WTC11 (cell line): ENCODE measurements around the gene BACH2. TPM values are rescaled to one million over a fixed set of nuclear protein-coding genes. Genes with fewer than 3 reads are reported as not detected.

Source experiments
- ATAC-seq: fragments of 200-7000 bp; cut with Tn5 transposase; 2 replicates; pipeline ENCODE4 v1.10.0; 2021; ENCODE audit warnings: mild to moderate bottlenecking, moderate library complexity
- CTCF ChIA-PET: fragments of 300-600 bp; sonication (Branson Sonifier 250); formaldehyde crosslinking; loops from one replicate; lab custom pipeline; 2021; ENCODE audit warnings: antibody characterized with exemption; lab: Charles Lee
- POLR2A ChIA-PET: fragments of 350-600 bp; sonication (Branson Sonifier 250); formaldehyde crosslinking; loops from one replicate; lab custom pipeline; 2021; ENCODE audit warnings: antibody characterized with exemption; lab: Charles Lee
- DNase-seq: peaks from one replicate; pipeline ENCODE4 v3.0.0; 2021; ENCODE audit warnings: low spot score
- H3K27ac Mint-ChIP-seq: 2 replicates; pipeline ENCODE4 v1.8.0; 2021; ENCODE audit warnings: mixed read lengths
- H3K27me3 Mint-ChIP-seq: 2 replicates; pipeline ENCODE4 v1.8.0; 2021; ENCODE audit warnings: low read depth, mild to moderate bottlenecking, moderate library complexity, mixed read lengths
- H3K36me3 Mint-ChIP-seq: 2 replicates; pipeline ENCODE4 v1.8.0; 2021; ENCODE audit warnings: mixed read lengths
- H3K4me1 Mint-ChIP-seq: 2 replicates; pipeline ENCODE4 v1.8.0; 2022; ENCODE audit warnings: mixed read lengths
- H3K4me3 Mint-ChIP-seq: 2 replicates; pipeline ENCODE4 v1.8.0; 2021; ENCODE audit warnings: mild to moderate bottlenecking, moderate library complexity, mixed read lengths
- H3K9me3 Mint-ChIP-seq: 2 replicates; pipeline ENCODE4 v1.8.0; 2021; ENCODE audit warnings: mixed read lengths
- ATF1 ChIP-seq: sonication (generic); formaldehyde crosslinking; IDR thresholded peaks from 2 replicates; pipeline ENCODE4 v1.8.1; 2023; ENCODE audit warnings: mild to moderate bottlenecking, moderate library complexity, missing genetic modification reagents
- EMX1 ChIP-seq: fragments of 250-450 bp; sonication (Bioruptor Pico); IDR thresholded peaks from 2 replicates; pipeline ENCODE4 v1.8.0; 2021; ENCODE audit warnings: mild to moderate bottlenecking
- ERG ChIP-seq: fragments of 250-450 bp; sonication (Bioruptor Pico); IDR thresholded peaks from 2 replicates; pipeline ENCODE4 v1.8.0; 2021; ENCODE audit warnings: mild to moderate bottlenecking
- FOXP1 ChIP-seq: sonication (generic); formaldehyde crosslinking; IDR thresholded peaks from 2 replicates; pipeline ENCODE4 v1.8.0; 2022; ENCODE audit warnings: missing genetic modification reagents, mild to moderate bottlenecking, moderate library complexity, borderline replicate concordance
- FOXP4 ChIP-seq: sonication (generic); formaldehyde crosslinking; IDR thresholded peaks from 2 replicates; pipeline ENCODE4 v1.8.0; 2022; ENCODE audit warnings: mild to moderate bottlenecking, missing genetic modification reagents
- GABPB1 ChIP-seq: sonication (generic); formaldehyde crosslinking; IDR thresholded peaks from 2 replicates; pipeline ENCODE4 v1.8.1; 2023; ENCODE audit warnings: mild to moderate bottlenecking, missing genetic modification reagents
- HMGA2 ChIP-seq: fragments of 250-450 bp; sonication (Bioruptor Pico); IDR thresholded peaks from 2 replicates; pipeline ENCODE4 v1.4.0; 2021; ENCODE audit warnings: mild to moderate bottlenecking, moderate library complexity
- JAZF1 ChIP-seq: fragments of 250-450 bp; sonication (Bioruptor Pico); IDR thresholded peaks from 2 replicates; pipeline ENCODE4 v1.9.0; 2021; ENCODE audit warnings: moderate library complexity, mild to moderate bottlenecking, inconsistent platforms
- NFE2L1 ChIP-seq: sonication (generic); formaldehyde crosslinking; IDR thresholded peaks from 2 replicates; pipeline ENCODE4 v1.8.1; 2023; ENCODE audit warnings: missing genetic modification reagents
- OVOL2 ChIP-seq: fragments of 250-450 bp; sonication (Bioruptor Pico); IDR thresholded peaks from 2 replicates; pipeline ENCODE4 v1.9.0; 2021; ENCODE audit warnings: mild to moderate bottlenecking, borderline replicate concordance
- RELA ChIP-seq: sonication (generic); formaldehyde crosslinking; IDR thresholded peaks from 2 replicates; pipeline ENCODE4 v1.8.1; 2022; ENCODE audit warnings: missing genetic modification reagents, mild to moderate bottlenecking, borderline replicate concordance
- RORB ChIP-seq: fragments of 250-450 bp; sonication (Bioruptor Pico); IDR thresholded peaks from 2 replicates; pipeline ENCODE4 v1.9.0; 2021; ENCODE audit warnings: mild to moderate bottlenecking
- SMAD3 ChIP-seq: sonication (generic); formaldehyde crosslinking; IDR thresholded peaks from 2 replicates; pipeline ENCODE4 v1.8.0; 2022; ENCODE audit warnings: missing genetic modification reagents, mild to moderate bottlenecking, borderline replicate concordance
- SMAD4 ChIP-seq: sonication (generic); formaldehyde crosslinking; IDR thresholded peaks from 2 replicates; pipeline ENCODE4 v1.8.0; 2022; ENCODE audit warnings: mild to moderate bottlenecking, missing genetic modification reagents
- TCF7 ChIP-seq: sonication (generic); formaldehyde crosslinking; IDR thresholded peaks from 2 replicates; pipeline ENCODE4 v1.8.0; 2022; ENCODE audit warnings: mild to moderate bottlenecking, low read depth, missing genetic modification reagents, moderate library complexity
- ZBTB21 ChIP-seq: sonication (generic); formaldehyde crosslinking; IDR thresholded peaks from 2 replicates; pipeline ENCODE4 v1.8.1; 2023; ENCODE audit warnings: mild to moderate bottlenecking, missing genetic modification reagents, borderline replicate concordance
- ZNF121 ChIP-seq: sonication (generic); formaldehyde crosslinking; IDR thresholded peaks from 2 replicates; pipeline ENCODE4 v1.8.0; 2023; ENCODE audit warnings: missing genetic modification reagents
- ZNF423 ChIP-seq: fragments of 250-450 bp; sonication (Bioruptor Pico); IDR thresholded peaks from 2 replicates; pipeline ENCODE4 v2.1.2; 2022; ENCODE audit warnings: mild to moderate bottlenecking, moderate library complexity
- total RNA-seq: library from RNA; stranded (reverse); gene quantifications from 3 replicates; pipeline ENCODE4 v1.2.3, GENCODE V29; 2021
- TF ChIP-seq, protein P1 (sequence below): sonication (generic); formaldehyde crosslinking; IDR thresholded peaks from 2 replicates; pipeline ENCODE4 v1.8.0; 2022; ENCODE audit warnings: mild to moderate bottlenecking, missing genetic modification reagents
- TF ChIP-seq, protein P2 (sequence below): fragments of 250-450 bp; sonication (Bioruptor Pico); conservative IDR thresholded peaks from 2 replicates; pipeline ENCODE4 v1.9.0; 2021; ENCODE audit warnings: mild to moderate bottlenecking
- TF ChIP-seq, protein P3 (sequence below): sonication (generic); formaldehyde crosslinking; conservative IDR thresholded peaks from 2 replicates; pipeline ENCODE4 v1.8.1; 2023; ENCODE audit warnings: mild to moderate bottlenecking, low read depth, missing genetic modification reagents, moderate library complexity
- TF ChIP-seq, protein P4 (sequence below): sonication (generic); formaldehyde crosslinking; conservative IDR thresholded peaks from 2 replicates; pipeline ENCODE4 v1.8.1; 2022; ENCODE audit warnings: mild to moderate bottlenecking, missing genetic modification reagents
- TF ChIP-seq, protein P5 (sequence below): sonication (generic); formaldehyde crosslinking; IDR thresholded peaks from 2 replicates; pipeline ENCODE4 v1.8.1; 2023; ENCODE audit warnings: mild to moderate bottlenecking, missing genetic modification reagents, moderate library complexity

Gene BACH2
- total RNA-seq, 1 experiment from 2014 or later = 5.9 TPM

- H3K27ac Mint-ChIP-seq = peak overlapping the region; percentile 44; the same call in 1 of the 2 replicates
- H3K4me1 Mint-ChIP-seq = peaks cover 41% of the 10 kb centered on the region
- H3K36me3 Mint-ChIP-seq = no peaks in the 10 kb centered on the region
- ATAC-seq = no peak; the same call in 1 of the 2 replicates
- CTCF ChIA-PET = interaction anchor here (0.9 to 4.3 kb wide), 7 partner anchors 11 to 358 kb away, joined by 3 to 25 read pairs (median 11); no protein-coding TSS in a partner anchor
- TF ChIP-seq NFE2L1 (CRISPR knock-in tag) (no peak), FOXP1 (CRISPR knock-in tag) (no peak), HMGA2 (CRISPR knock-in tag) (no peak), FOXP4 (CRISPR knock-in tag) (no peak), JAZF1 (no peak), OVOL2 (CRISPR knock-in tag) (no peak)
- TF ChIP-seq, protein P1, sequence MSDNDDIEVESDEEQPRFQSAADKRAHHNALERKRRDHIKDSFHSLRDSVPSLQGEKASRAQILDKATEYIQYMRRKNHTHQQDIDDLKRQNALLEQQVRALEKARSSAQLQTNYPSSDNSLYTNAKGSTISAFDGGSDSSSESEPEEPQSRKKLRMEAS (CRISPR knock-in tag) = peak; percentile 52; the same call in 1 of the 2 replicates
- TF ChIP-seq, protein P2, sequence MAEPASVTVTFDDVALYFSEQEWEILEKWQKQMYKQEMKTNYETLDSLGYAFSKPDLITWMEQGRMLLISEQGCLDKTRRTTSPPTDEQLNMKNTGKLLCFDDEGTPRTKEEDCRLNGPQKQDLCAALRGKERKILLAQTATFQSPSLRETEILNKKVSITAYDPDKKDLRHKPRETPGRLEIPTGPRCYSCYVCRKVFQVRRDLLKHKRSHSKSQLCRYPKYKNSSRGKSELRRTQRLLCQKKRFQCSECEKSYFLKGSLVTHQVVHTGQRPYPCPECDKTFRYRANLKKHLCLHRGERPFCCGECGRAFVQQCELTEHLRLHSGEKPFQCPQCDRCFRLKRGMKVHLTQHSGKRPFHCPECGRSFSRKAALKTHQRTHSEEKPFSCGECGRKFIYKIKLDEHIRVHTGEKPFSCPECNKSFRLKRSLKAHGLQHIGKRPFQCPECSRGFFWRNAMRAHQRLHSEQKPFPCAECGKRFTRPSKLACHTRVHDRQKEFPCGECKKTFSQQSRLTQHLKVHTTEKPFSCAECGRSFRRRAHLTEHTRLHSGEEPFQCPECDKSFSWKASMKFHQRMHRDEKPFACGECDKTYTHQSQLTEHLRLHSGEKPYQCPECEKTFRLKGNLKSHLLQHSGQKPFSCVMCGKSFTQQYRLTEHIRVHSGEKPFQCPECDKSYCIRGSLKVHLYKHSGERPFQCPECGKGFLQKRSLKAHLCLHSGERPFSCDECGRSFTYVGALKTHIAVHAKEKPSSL = no peak
- TF ChIP-seq, protein P3, sequence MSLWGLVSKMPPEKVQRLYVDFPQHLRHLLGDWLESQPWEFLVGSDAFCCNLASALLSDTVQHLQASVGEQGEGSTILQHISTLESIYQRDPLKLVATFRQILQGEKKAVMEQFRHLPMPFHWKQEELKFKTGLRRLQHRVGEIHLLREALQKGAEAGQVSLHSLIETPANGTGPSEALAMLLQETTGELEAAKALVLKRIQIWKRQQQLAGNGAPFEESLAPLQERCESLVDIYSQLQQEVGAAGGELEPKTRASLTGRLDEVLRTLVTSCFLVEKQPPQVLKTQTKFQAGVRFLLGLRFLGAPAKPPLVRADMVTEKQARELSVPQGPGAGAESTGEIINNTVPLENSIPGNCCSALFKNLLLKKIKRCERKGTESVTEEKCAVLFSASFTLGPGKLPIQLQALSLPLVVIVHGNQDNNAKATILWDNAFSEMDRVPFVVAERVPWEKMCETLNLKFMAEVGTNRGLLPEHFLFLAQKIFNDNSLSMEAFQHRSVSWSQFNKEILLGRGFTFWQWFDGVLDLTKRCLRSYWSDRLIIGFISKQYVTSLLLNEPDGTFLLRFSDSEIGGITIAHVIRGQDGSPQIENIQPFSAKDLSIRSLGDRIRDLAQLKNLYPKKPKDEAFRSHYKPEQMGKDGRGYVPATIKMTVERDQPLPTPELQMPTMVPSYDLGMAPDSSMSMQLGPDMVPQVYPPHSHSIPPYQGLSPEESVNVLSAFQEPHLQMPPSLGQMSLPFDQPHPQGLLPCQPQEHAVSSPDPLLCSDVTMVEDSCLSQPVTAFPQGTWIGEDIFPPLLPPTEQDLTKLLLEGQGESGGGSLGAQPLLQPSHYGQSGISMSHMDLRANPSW = no peak
- TF ChIP-seq, all 79 proteins: peak for 1
- Mint-ChIP-seq H3K9me3 (no peaks in the 10 kb centered on the region), H3K4me3 (peak overlapping the region; percentile 68; the same call in 1 of the 2 replicates), H3K27me3 (peaks cover 36% of the 10 kb centered on the region)
- DNase-seq = no peak
- POLR2A ChIA-PET = no interaction called here
Measured at GRCh38 chr6:90298459-90299053, 1.9 kb upstream of the BACH2 start.

GRCh38 chr6:90297867-90298381 lies 1.3 kb upstream of the BACH2 start:
- no peaks in the 10 kb centered on the region for H3K36me3 Mint-ChIP-seq
- H3K27me3 Mint-ChIP-seq = peaks cover 43% of the 10 kb centered on the region
- TF ChIP-seq RORB (CRISPR knock-in tag) (no peak), TCF7 (CRISPR knock-in tag) (no peak), EMX1 (CRISPR knock-in tag) (no peak), ZNF121 (CRISPR knock-in tag) (no peak), ZNF423 (no peak), SMAD3 (CRISPR knock-in tag) (no peak), FOXP4 (CRISPR knock-in tag) (no peak), ZBTB21 (CRISPR knock-in tag) (no peak), RELA (no peak), ERG (no peak), GABPB1 (CRISPR knock-in tag) (no peak), SMAD4 (CRISPR knock-in tag) (no peak), ATF1 (CRISPR knock-in tag) (no peak)
- TF ChIP-seq, protein P4, sequence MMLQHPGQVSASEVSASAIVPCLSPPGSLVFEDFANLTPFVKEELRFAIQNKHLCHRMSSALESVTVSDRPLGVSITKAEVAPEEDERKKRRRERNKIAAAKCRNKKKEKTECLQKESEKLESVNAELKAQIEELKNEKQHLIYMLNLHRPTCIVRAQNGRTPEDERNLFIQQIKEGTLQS = no peak
- TF ChIP-seq, protein P5, sequence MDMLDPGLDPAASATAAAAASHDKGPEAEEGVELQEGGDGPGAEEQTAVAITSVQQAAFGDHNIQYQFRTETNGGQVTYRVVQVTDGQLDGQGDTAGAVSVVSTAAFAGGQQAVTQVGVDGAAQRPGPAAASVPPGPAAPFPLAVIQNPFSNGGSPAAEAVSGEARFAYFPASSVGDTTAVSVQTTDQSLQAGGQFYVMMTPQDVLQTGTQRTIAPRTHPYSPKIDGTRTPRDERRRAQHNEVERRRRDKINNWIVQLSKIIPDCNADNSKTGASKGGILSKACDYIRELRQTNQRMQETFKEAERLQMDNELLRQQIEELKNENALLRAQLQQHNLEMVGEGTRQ (CRISPR knock-in tag) = no peak
- H3K4me1 Mint-ChIP-seq = peaks cover 37% of the 10 kb centered on the region
- H3K4me3 Mint-ChIP-seq = peak overlapping the region; percentile 68
- no peak for DNase-seq
- ATAC-seq = no peak
- H3K27ac Mint-ChIP-seq = no peak overlapping the region
- ChIA-PET CTCF (interaction anchor here (1.0 to 4.3 kb wide), 7 partner anchors 10 to 357 kb away, joined by 3 to 25 read pairs (median 11); no protein-coding TSS in a partner anchor), POLR2A (no interaction called here)
- H3K9me3 Mint-ChIP-seq = no peaks in the 10 kb centered on the region
